CD1c-positive myeloid dendritic cell (primary cell): ENCODE data around the gene MYBPC1.
A peak's percentile ranks its signal among the peaks of the same experiment; 100 is the strongest.
"Not testable (repeated sequence)": the region's sequence is repeated elsewhere in the genome, so short reads cannot be mapped to it uniquely, and the experiment has no call there.

Source experiments
- DNase-seq: peaks from one replicate; pipeline ENCODE4 v3.0.0-alpha.2; 2016; ENCODE audit errors: extremely low spot score

The MYBPC1 gene

GRCh38 chr12:101654442-101654841 is 59.7 kb downstream of the MYBPC1 start:
- no peak for DNase-seq

- no peak for DNase-seq
These were observed 60.6 kb downstream of the MYBPC1 start for GRCh38 chr12:101655393-101655792.

- DNase-seq = not testable (repeated sequence)
These were observed 65.9 kb downstream of the MYBPC1 start for GRCh38 chr12:101660662-101661061.

- no peak for DNase-seq
These were observed 68.5 kb downstream of the MYBPC1 start for GRCh38 chr12:101663298-101663697.

- no peak for DNase-seq
These were observed 70.2 kb downstream of the MYBPC1 start for GRCh38 chr12:101664992-101665391.

GRCh38 chr12:101666052-101666728 is 71.4 kb downstream of the MYBPC1 start:
- DNase-seq = no peak

- no peak for DNase-seq
These were observed 72.8 kb downstream of the MYBPC1 start for GRCh38 chr12:101667591-101667990.

GRCh38 chr12:101670007-101670671 is 75.4 kb downstream of the MYBPC1 start:
- DNase-seq = peak; percentile 78

GRCh38 chr12:101671157-101671791 is 76.5 kb downstream of the MYBPC1 start:
- DNase-seq = peak; percentile 71

GRCh38 chr12:101671833-101672232 is 77.1 kb downstream of the MYBPC1 start:
- peak; percentile 33 for DNase-seq

GRCh38 chr12:101675555-101675954 is 80.8 kb downstream of the MYBPC1 start:
- DNase-seq = no peak

GRCh38 chr12:101676497-101676896 is 81.7 kb downstream of the MYBPC1 start:
- not testable (repeated sequence) for DNase-seq

- no peak for DNase-seq
These were observed 83.3 kb downstream of the MYBPC1 start for GRCh38 chr12:101678081-101678480.

GRCh38 chr12:101680240-101680639 is 85.5 kb downstream of the MYBPC1 start:
- no peak for DNase-seq

- no peak for DNase-seq
These were observed 85.9 kb downstream of the MYBPC1 start for GRCh38 chr12:101680647-101681046.

- DNase-seq = not testable (repeated sequence)
These were observed 86.9 kb downstream of the MYBPC1 start for GRCh38 chr12:101681627-101682026.

- DNase-seq = no peak
These were observed 90.3 kb downstream of the MYBPC1 start for GRCh38 chr12:101685092-101685491.

- no peak for DNase-seq
These were observed 91.4 kb downstream of the MYBPC1 start for GRCh38 chr12:101686176-101686575.

GRCh38 chr12:101690544-101691098 is 95.8 kb downstream of the MYBPC1 start:
- no peak for DNase-seq

GRCh38 chr12:101691503-101692096 is 96.8 kb downstream of the MYBPC1 start:
- no peak for DNase-seq

- DNase-seq = no peak
These were observed 99.6 kb downstream of the MYBPC1 start for GRCh38 chr12:101694297-101694848.

- DNase-seq = no peak
These were observed 100.2 kb downstream of the MYBPC1 start for GRCh38 chr12:101694986-101695385.
